Activated B cell treated with CpG ODN at 0.5 μM for 24 hours (primary cell): Measurements from ENCODE around the gene NKAPL. TPM values are rescaled to one million over a fixed set of nuclear protein-coding genes. Genes with fewer than 3 reads are reported as not detected.
A peak's percentile ranks its signal among the peaks of the same experiment; 100 is the strongest.

Experiments
- ATAC-seq: fragments of 200-7000 bp; cut with Tn5 transposase; one replicate; pipeline ENCODE4 v1.10.0; 2021; ENCODE audit warnings: low read depth, mild to moderate bottlenecking, moderate library complexity
- CTCF ChIA-PET: fragments of 350-600 bp; sonication (Branson Sonifier 250); formaldehyde crosslinking; loops from one replicate; lab custom pipeline; 2021; ENCODE audit warnings: antibody characterized with exemption; lab: Charles Lee
- POLR2A ChIA-PET: fragments of 350-600 bp; sonication (Branson Sonifier 250); formaldehyde crosslinking; loops from one replicate; lab custom pipeline; 2021; ENCODE audit warnings: antibody characterized with exemption; lab: Charles Lee
- DNase-seq: peaks from one replicate; pipeline ENCODE4 v3.0.0; 2022
- H3K27ac Mint-ChIP-seq: one replicate; pipeline ENCODE4 v1.8.0; 2020; ENCODE audit warnings: mixed read lengths
- H3K27me3 Mint-ChIP-seq: one replicate; pipeline ENCODE4 v1.8.0; 2021; ENCODE audit warnings: mixed read lengths
- H3K36me3 Mint-ChIP-seq: one replicate; pipeline ENCODE4 v1.8.0; 2021; ENCODE audit warnings: low read depth, mixed read lengths
- H3K4me1 Mint-ChIP-seq: one replicate; pipeline ENCODE4 v1.8.0; 2021; ENCODE audit warnings: mixed read lengths
- H3K4me3 Mint-ChIP-seq: one replicate; pipeline ENCODE4 v1.8.0; 2020; ENCODE audit warnings: mild to moderate bottlenecking, mixed read lengths
- H3K9me3 Mint-ChIP-seq: one replicate; pipeline ENCODE4 v1.8.0; 2020; ENCODE audit warnings: mixed read lengths
- CTCF ChIP-seq: fragments of 200-600 bp; IDR thresholded peaks from one replicate; pipeline ENCODE4 v1.8.0; 2022; ENCODE audit warnings: antibody characterized with exemption, mild to moderate bottlenecking
- intact Hi-C: fragments of 100-400 bp; cut with micrococcal nuclease; formaldehyde crosslinking; loops from one replicate; pipeline ENCODE4 v1.15.1; 2024
- total RNA-seq: library from RNA; stranded (reverse); gene quantifications from 2 replicates; pipeline ENCODE4 v1.2.3, GENCODE V29; 2022

The NKAPL gene
- total RNA-seq, 1 donor from 2014 or later, result 0.35 TPM

DNA sequence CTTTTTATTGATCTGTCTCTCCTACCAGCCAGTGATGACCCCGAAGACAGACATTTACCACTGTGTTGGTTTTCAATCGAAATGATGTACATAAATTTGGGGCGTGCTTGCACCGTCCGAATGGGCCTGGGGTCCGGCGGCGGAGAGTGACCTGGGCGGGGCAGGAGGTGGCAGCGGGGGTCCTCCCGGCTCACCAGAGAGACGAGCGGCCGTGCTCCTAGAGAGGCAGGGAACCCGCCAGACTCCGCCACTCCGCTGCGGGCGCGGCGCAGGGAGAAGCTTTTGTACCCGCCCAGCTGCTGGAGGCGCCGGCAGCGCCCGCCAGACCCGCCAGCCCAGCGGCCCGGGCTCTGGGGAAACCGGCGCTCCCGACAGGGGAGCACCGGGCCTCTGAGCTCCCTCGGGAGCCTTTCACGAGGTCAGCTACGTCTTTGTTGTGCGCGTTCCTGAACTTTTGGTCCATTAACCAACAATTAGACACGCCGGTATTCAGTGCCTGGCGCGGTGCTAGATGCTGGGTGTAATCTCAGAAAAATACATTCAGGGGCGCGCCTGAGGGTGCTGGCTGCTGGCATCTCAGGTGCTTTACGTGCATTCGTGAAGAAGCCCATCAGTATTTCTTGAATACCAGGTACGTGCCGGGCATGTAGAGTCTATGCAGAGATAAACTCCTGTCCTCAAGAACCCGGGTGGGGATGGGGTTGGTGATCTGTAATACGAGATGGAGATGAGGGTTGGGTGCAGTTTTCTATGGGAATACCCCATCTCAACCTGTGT, 22.4 kb downstream of the NKAPL start, which contains the start of gene PGBD1:
TSS of gene PGBD1 (plus strand) at position 285 of the 777 bp plus-strand sequence. CDS start 2,242 bp downstream, outside the sequence.
- TF ChIP-seq CTCF, result no peak
- H3K9me3 Mint-ChIP-seq, result no peaks in the 10 kb centered on the region
- CTCF ChIA-PET, result interaction anchor here (1.3 kb wide), 1 partner anchor 11 kb away, joined by 3 read pairs; no protein-coding TSS in a partner anchor
- intact Hi-C loops, result loop anchor here (1.0 to 2.0 kb wide), 4 partner anchors 14 to 56 kb away; partner anchors contain the start of genes ZKSCAN4, ZSCAN26 and ZSCAN9
- POLR2A ChIA-PET, result interaction anchor here (0.6 to 1.9 kb wide), 5 partner anchors 10 to 74 kb away, joined by 5 to 8 read pairs (median 5); partner anchors contain the start of genes ZKSCAN3 and ZSCAN26
- DNase-seq (peak; percentile 52), ATAC-seq (peak; percentile 86)
- peaks cover 15% of the 10 kb centered on the region for H3K27me3 Mint-ChIP-seq
- peak within 1 kb of the TSS; percentile 84 for H3K4me3 Mint-ChIP-seq
- peaks cover 11% of the 10 kb centered on the region for H3K36me3 Mint-ChIP-seq
- no peak within 1 kb of the TSS for H3K27ac Mint-ChIP-seq
- peaks cover 12% of the 10 kb centered on the region for H3K4me1 Mint-ChIP-seq

DNA sequence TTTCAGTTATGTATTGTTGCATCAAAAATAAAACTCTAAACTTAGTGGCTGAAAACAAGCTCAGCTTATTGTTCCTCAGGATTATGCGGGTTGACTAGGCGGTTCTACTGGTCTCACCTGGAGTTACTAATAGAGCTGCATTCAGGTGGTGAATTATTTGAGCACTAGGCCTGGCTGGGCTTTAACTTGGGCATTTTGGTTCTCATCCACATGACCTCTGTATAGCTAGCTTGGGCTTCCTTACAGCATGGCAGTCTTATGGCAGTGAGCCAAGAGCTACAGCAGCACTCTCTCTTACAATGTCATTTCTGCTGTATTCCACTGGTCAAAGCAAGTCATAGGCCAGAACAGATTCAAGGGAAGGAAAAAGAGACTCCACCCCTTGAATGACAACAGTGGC, 23.8 kb downstream of the NKAPL start:
- no peak overlapping the region for H3K27ac Mint-ChIP-seq
- no peak for TF ChIP-seq CTCF
- ATAC-seq (no peak), DNase-seq (no peak)
- H3K27me3 Mint-ChIP-seq, result peaks cover 15% of the 10 kb centered on the region
- intact Hi-C loops, result no loop called here
- H3K4me3 Mint-ChIP-seq, result no peak overlapping the region
- H3K9me3 Mint-ChIP-seq, result no peaks in the 10 kb centered on the region
- POLR2A ChIA-PET, result interaction anchor here (1.1 kb wide), 1 partner anchor 141 kb away, joined by 3 read pairs; the partner anchor contains the start of gene ZKSCAN8
- CTCF ChIA-PET, result no interaction called here
- H3K36me3 Mint-ChIP-seq, result peaks cover 2% of the 10 kb centered on the region
- peaks cover 12% of the 10 kb centered on the region for H3K4me1 Mint-ChIP-seq

- no peak for DNase-seq
- POLR2A ChIA-PET, result interaction anchor here (0.7 kb wide), 1 partner anchor 10 kb away, joined by 6 read pairs; the partner anchor contains the start of gene PGBD1
- Mint-ChIP-seq H3K4me1 (no peaks in the 10 kb centered on the region), H3K27me3 (no peaks in the 10 kb centered on the region), H3K9me3 (no peaks in the 10 kb centered on the region), H3K36me3 (peaks cover 1% of the 10 kb centered on the region), H3K27ac (no peak overlapping the region), H3K4me3 (no peak overlapping the region)
- no peak for ATAC-seq
- CTCF ChIA-PET, result interaction anchor here (0.6 kb wide), 1 partner anchor 332 kb away, joined by 3 read pairs; no protein-coding TSS in a partner anchor
- no peak for TF ChIP-seq CTCF
- intact Hi-C loops, result no loop called here
Observed at GRCh38 chr6:28291573-28291972, 32.5 kb downstream of the NKAPL start.

- CTCF ChIA-PET, result no interaction called here
- TF ChIP-seq CTCF, result no peak
- intact Hi-C loops, result no loop called here
Observed at GRCh38 chr6:28295326-28295725, 36.2 kb downstream of the NKAPL start.

DNA sequence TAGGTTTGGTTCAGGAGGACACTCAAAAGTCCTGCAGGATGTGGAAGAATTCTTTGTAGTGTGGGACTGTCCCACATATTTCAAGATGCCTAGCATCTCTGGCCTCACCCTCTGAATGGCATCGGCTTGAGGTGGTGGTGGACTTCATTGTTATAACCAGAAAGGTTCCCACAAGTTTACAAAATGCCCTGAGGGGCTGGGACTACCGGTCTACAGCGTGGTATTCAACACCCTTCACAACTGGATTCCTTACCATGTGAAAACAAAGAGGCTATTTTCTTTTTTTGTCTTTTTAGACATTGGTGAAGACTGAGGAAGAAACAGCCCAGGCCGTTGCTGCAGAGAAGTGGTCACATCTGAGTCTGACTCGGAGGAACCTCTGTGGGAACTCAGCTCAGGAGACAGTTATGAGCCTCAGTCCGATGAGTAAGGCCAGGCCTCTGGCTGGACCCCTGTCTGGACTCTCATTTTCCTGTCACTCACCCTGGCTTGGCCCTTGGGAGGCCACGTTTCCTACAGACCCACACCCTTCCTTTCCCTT, 37.5 kb downstream of the NKAPL start:
- no peak overlapping the region for H3K4me3 Mint-ChIP-seq
- CTCF ChIA-PET, result no interaction called here
- intact Hi-C loops, result no loop called here
- no peaks in the 10 kb centered on the region for H3K36me3 Mint-ChIP-seq
- POLR2A ChIA-PET, result no interaction called here
- no peak for TF ChIP-seq CTCF
- ATAC-seq (no peak), DNase-seq (no peak)
- no peaks in the 10 kb centered on the region for H3K4me1 Mint-ChIP-seq
- no peak overlapping the region for H3K27ac Mint-ChIP-seq
- no peaks in the 10 kb centered on the region for H3K27me3 Mint-ChIP-seq
- no peaks in the 10 kb centered on the region for H3K9me3 Mint-ChIP-seq

More at GRCh38 chr6:28295326-28295725, 36.2 kb downstream of the NKAPL start:
- no peak for ATAC-seq
- Mint-ChIP-seq H3K4me1 (no peaks in the 10 kb centered on the region), H3K27me3 (no peaks in the 10 kb centered on the region), H3K9me3 (no peaks in the 10 kb centered on the region), H3K4me3 (no peak overlapping the region), H3K36me3 (no peaks in the 10 kb centered on the region), H3K27ac (no peak overlapping the region)
- DNase-seq, result no peak
- POLR2A ChIA-PET, result no interaction called here
